Measurements from ENCODE around the gene VGLL4.

The VGLL4 gene

GRCh38 chr3:11563159-11563864, 80.4 kb downstream of the VGLL4 start:
- DNase-seq: no peak

- DNase-seq: no peak
Observed at GRCh38 chr3:11562277-11562881, 81.3 kb downstream of the VGLL4 start.

GRCh38 chr3:11560746-11561145, 83.0 kb downstream of the VGLL4 start:
- DNase-seq: no peak

GRCh38 chr3:11559816-11560633, 83.7 kb downstream of the VGLL4 start:
- no peak for DNase-seq

- no peak for DNase-seq
Observed at GRCh38 chr3:11558918-11559815, 84.5 kb downstream of the VGLL4 start.

GRCh38 chr3:11558411-11558903, 85.3 kb downstream of the VGLL4 start:
- DNase-seq: no peak

- no peak for DNase-seq
Observed at GRCh38 chr3:11558002-11558401, 85.7 kb downstream of the VGLL4 start.

GRCh38 chr3:11556851-11557644, 86.7 kb downstream of the VGLL4 start:
- no peak for DNase-seq

GRCh38 chr3:11555881-11556633, 87.7 kb downstream of the VGLL4 start:
- no peak for DNase-seq

- no peak for DNase-seq
Observed at GRCh38 chr3:11555211-11555782, 88.4 kb downstream of the VGLL4 start.

GRCh38 chr3:11554666-11555065, 89.0 kb downstream of the VGLL4 start:
- no peak for DNase-seq

- no peak for DNase-seq
Observed at GRCh38 chr3:11554236-11554610, 89.5 kb downstream of the VGLL4 start.

- DNase-seq: peak; percentile 22
Observed at GRCh38 chr3:11553436-11554235, 90.1 kb downstream of the VGLL4 start.

- no peak for DNase-seq
Observed at GRCh38 chr3:11552289-11553264, 91.1 kb downstream of the VGLL4 start.

- DNase-seq: no peak
Observed at GRCh38 chr3:11551036-11551435, 92.7 kb downstream of the VGLL4 start.

- no peak for DNase-seq
Observed at GRCh38 chr3:11549580-11550140, 94.1 kb downstream of the VGLL4 start.

- DNase-seq: peak; percentile 62
Observed at GRCh38 chr3:11548721-11549131, 95.0 kb downstream of the VGLL4 start.

GRCh38 chr3:11547498-11547897, 96.2 kb downstream of the VGLL4 start:
- no peak for DNase-seq

Data from NCI-H1092 treated with DMSO at 0.1 percent for 48 hours (cell line).